Peyer's patch (tissue), 4 donors: ENCODE results near the gene CECR2. TPM values are rescaled to one million over a fixed set of nuclear protein-coding genes. Genes with fewer than 3 reads are reported as not detected.

Source experiments
- DNase-seq, 3 donors: peaks; one replicate each; pipeline ENCODE4 v3.0.0-alpha.2; 2017 to 2019
- H3K27ac ChIP-seq, 4 donors: fragments of 200-600 bp; sonication (generic); one replicate each; pipeline ENCODE4 v1.5.1; 2016 to 2019
- H3K27me3 ChIP-seq, 2 donors: fragments of 200-600 bp; sonication (generic); one replicate each; pipeline ENCODE4 v1.5.1; 2019
- H3K36me3 ChIP-seq, 3 donors: fragments of 200-600 bp; sonication (generic); one replicate each; pipeline ENCODE4 v1.5.1; 2016 to 2019
- H3K4me1 ChIP-seq, 4 donors: fragments of 200-600 bp; sonication (generic); one replicate each; pipeline ENCODE4 v1.5.1; 2016 to 2019
- H3K4me3 ChIP-seq, 4 donors: fragments of 200-600 bp; sonication (generic); 1 replicate in 3 of 4; 2 replicates in 1 of 4; pipeline ENCODE4 v1.5.1; 2016 to 2019; ENCODE audit warnings: mild to moderate bottlenecking in 1 of 4
- H3K9me3 ChIP-seq, 4 donors: fragments of 200-600 bp; sonication (generic); one replicate each; pipeline ENCODE4 v1.5.1; 2016 to 2019; ENCODE audit warnings: mild to moderate bottlenecking in 1 of 4
- POLR2A ChIP-seq, 2 donors: fragments of 450-650 bp; IDR thresholded peaks; one replicate each; pipeline ENCODE4 v1.5.1; 2017; ENCODE audit warnings: antibody characterized with exemption in 2 of 2, mild to moderate bottlenecking in 2 of 2, moderate library complexity in 2 of 2
- total RNA-seq, 4 donors: library from RNA; depleted of rRNA; stranded (reverse); fragments of >200 nt; gene quantifications; one replicate each; pipeline ENCODE4 v1.1.0, GENCODE V29; 2016
- TF ChIP-seq, protein P1 (sequence below), 6 experiments: fragments of 450-650 bp in 4 of 6; fragments of 200-600 bp in 2 of 6; sonication (generic) in 1 of 6; IDR thresholded peaks; one replicate each; pipeline ENCODE4 v1.5.1; 2017 to 2019; ENCODE audit warnings: antibody characterized with exemption in 6 of 6, mild to moderate bottlenecking in 3 of 6, moderate library complexity in 1 of 6

CECR2 gene
- total RNA-seq, 4 donors from 2014 or later, result 0.18 to 5.0 (median 0.69) TPM

DNA sequence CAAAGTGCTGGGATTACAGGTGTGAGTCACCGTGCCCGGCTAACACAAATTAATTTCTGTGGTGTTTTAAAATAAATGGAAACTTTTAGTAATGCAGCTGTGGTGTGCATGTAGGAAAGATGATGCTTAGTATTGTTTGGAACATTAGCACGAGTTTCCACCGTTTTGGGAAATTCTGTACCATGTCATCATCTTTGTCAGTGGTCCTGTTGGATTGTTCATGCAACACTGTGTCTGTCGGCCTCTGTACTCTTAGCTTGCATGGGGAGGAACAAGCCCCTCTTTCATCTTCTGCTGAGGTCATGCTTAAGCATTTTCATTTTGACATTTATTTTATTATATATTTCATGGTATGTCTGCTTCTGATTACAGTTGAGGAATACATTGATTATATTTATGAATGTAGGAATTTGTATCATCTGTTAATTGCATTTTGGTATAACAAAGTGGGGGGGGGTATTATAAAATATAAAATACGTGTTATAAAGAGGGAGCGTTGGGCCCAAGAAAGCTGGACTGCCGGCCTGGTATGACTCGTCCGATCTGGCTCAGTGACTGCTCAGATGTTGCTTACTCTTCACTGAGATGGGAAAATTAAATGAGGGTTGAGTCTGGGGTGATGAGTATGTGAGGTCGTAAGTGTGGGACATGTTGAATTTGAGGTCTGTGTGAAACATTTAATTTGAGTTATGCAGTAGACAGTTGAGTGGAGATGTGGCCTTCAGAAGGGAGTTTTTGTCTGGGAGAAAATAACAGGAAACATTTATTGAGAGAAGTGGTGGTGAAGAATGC, 28.7 kb downstream of the CECR2 start:
- Histone ChIP-seq H3K4me1 (no peaks in the 10 kb centered on the region), H3K27ac (no peak overlapping the region), H3K36me3 (no peaks in the 10 kb centered on the region), H3K27me3 (no peaks in the 10 kb centered on the region), H3K9me3 (no peaks in the 10 kb centered on the region), H3K4me3 (no peak overlapping the region)
- TF ChIP-seq POLR2A (IDR thresholded peaks at IDR 0.05), result no peak
- TF ChIP-seq, protein P1, sequence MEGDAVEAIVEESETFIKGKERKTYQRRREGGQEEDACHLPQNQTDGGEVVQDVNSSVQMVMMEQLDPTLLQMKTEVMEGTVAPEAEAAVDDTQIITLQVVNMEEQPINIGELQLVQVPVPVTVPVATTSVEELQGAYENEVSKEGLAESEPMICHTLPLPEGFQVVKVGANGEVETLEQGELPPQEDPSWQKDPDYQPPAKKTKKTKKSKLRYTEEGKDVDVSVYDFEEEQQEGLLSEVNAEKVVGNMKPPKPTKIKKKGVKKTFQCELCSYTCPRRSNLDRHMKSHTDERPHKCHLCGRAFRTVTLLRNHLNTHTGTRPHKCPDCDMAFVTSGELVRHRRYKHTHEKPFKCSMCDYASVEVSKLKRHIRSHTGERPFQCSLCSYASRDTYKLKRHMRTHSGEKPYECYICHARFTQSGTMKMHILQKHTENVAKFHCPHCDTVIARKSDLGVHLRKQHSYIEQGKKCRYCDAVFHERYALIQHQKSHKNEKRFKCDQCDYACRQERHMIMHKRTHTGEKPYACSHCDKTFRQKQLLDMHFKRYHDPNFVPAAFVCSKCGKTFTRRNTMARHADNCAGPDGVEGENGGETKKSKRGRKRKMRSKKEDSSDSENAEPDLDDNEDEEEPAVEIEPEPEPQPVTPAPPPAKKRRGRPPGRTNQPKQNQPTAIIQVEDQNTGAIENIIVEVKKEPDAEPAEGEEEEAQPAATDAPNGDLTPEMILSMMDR (IDR thresholded peaks at IDR 0.05), result no peak
- no peak for DNase-seq

- no peak for DNase-seq
- H3K4me1 ChIP-seq, result no peaks in the 10 kb centered on the region
- H3K36me3 ChIP-seq, result no peaks in the 10 kb centered on the region
- H3K27ac ChIP-seq, result no peak overlapping the region
- TF ChIP-seq, protein P1 (IDR thresholded peaks at IDR 0.05), result no peak
- TF ChIP-seq POLR2A (IDR thresholded peaks at IDR 0.05), result no peak
- no peak overlapping the region for H3K4me3 ChIP-seq
- no peaks in the 10 kb centered on the region for H3K27me3 ChIP-seq
- no peaks in the 10 kb centered on the region for H3K9me3 ChIP-seq
Observed at GRCh38 chr22:17400305-17400704, 31.0 kb downstream of the CECR2 start.

DNA sequence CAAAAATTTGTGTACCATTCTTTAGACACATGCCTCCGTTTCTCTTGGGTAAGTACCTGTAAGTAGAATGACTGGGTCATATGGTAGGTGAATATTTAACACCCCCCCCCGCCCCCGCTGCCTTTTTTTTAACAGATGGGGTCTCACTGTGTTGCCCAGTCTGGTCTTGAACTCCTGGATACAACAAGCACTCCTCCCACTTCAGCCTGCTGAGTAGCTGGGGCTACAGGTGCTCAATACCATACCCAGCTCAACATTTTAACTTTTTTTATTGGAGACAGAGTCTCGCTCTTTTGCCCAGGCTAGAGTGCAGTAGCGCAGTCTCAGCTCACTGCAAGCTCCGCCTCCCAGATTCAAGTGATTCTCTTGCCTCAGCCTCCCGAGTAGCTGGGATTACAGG, 32.5 kb downstream of the CECR2 start:
- Histone ChIP-seq H3K36me3 (no peaks in the 10 kb centered on the region), H3K4me3 (no peak overlapping the region), H3K27ac (no peak overlapping the region), H3K27me3 (no peaks in the 10 kb centered on the region), H3K4me1 (no peaks in the 10 kb centered on the region), H3K9me3 (no peaks in the 10 kb centered on the region)
- DNase-seq, result no peak
- no peak for TF ChIP-seq POLR2A (IDR thresholded peaks at IDR 0.05)
- TF ChIP-seq, protein P1 (IDR thresholded peaks at IDR 0.05), result no peak

GRCh38 chr22:17402293-17402692, 33.0 kb downstream of the CECR2 start:
- Histone ChIP-seq H3K36me3 (no peaks in the 10 kb centered on the region), H3K27ac (no peak overlapping the region), H3K4me3 (no peak overlapping the region), H3K4me1 (no peaks in the 10 kb centered on the region), H3K27me3 (no peaks in the 10 kb centered on the region), H3K9me3 (no peaks in the 10 kb centered on the region)
- no peak for DNase-seq
- no peak for TF ChIP-seq POLR2A (IDR thresholded peaks at IDR 0.05)
- TF ChIP-seq, protein P1 (IDR thresholded peaks at IDR 0.05), result no peak

DNA sequence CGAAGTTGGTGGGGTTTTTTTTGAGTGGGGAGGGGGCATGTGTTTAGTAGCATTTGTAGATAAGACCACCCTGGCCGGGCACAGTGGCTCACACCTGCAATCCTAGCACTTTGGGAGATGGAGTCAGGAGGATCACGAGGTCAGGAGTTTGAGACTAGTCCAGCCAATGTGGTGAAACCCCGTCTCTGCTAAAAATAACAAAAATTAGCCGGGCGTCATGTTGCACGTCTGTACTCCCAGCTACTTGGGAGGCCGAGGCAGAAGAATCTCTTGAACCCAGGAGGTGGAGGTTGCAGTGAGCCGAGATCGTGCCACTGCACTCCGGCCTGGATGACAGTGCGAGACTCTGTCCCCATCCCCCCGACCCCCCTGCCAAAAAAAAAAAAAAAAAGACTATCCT, 34.6 kb downstream of the CECR2 start:
- Histone ChIP-seq H3K4me1 (no peaks in the 10 kb centered on the region), H3K27me3 (no peaks in the 10 kb centered on the region), H3K4me3 (no peak overlapping the region), H3K9me3 (no peaks in the 10 kb centered on the region), H3K36me3 (no peaks in the 10 kb centered on the region), H3K27ac (no peak overlapping the region)
- no peak for DNase-seq
- TF ChIP-seq POLR2A (IDR thresholded peaks at IDR 0.05), result no peak
- TF ChIP-seq, protein P1 (IDR thresholded peaks at IDR 0.05), result no peak
